Liver (tissue), 9 donors: ENCODE results near the gene BAIAP3. TPM values are rescaled to one million over a fixed set of nuclear protein-coding genes. Genes with fewer than 3 reads are reported as not detected.

Source experiments
- DNase-seq: peaks from one replicate; pipeline ENCODE4 v3.0.0-alpha.2; 2017; ENCODE audit warnings: low spot score
- H3K27ac ChIP-seq, 2 donors: one replicate each; pipeline ENCODE4 v1.7.0; 2013; ENCODE audit warnings: inconsistent platforms in 2 of 2, low read length in 2 of 2, control low read depth in 1 of 2, low read depth in 1 of 2, mild to moderate bottlenecking in 1 of 2
- H3K27me3 ChIP-seq, 4 donors: one replicate each; pipeline versions ENCODE4 v1.6.1 to v1.7.0; 2013; ENCODE audit warnings: low read length in 3 of 4, inconsistent platforms in 1 of 4, mild to moderate bottlenecking in 1 of 4, moderate library complexity in 1 of 4; ENCODE audit not compliant: control insufficient read depth in 4 of 4, insufficient read depth in 4 of 4
- H3K36me3 ChIP-seq, 4 donors: one replicate each; pipeline versions ENCODE4 v1.6.1 to v1.7.0; 2013; ENCODE audit warnings: low read length in 3 of 4, mild to moderate bottlenecking in 3 of 4, low read depth in 1 of 4, moderate library complexity in 1 of 4; ENCODE audit not compliant: control insufficient read depth in 4 of 4, insufficient read depth in 3 of 4
- H3K4me1 ChIP-seq, 4 donors: one replicate each; pipeline versions ENCODE4 v1.6.1 to v1.7.0; 2013; ENCODE audit warnings: low read length in 3 of 4, mild to moderate bottlenecking in 3 of 4, moderate library complexity in 1 of 4; ENCODE audit not compliant: control insufficient read depth in 4 of 4, insufficient read depth in 4 of 4
- H3K4me3 ChIP-seq, 3 donors: one replicate each; pipeline versions ENCODE4 v1.6.1 to v1.7.0; 2013; ENCODE audit warnings: low read length in 3 of 3, control low read depth in 1 of 3, low read depth in 1 of 3, mild to moderate bottlenecking in 1 of 3
- H3K9ac ChIP-seq, 2 donors: one replicate each; pipeline ENCODE4 v1.7.0; 2013; ENCODE audit warnings: low read length in 2 of 2, mild to moderate bottlenecking in 2 of 2, moderate library complexity in 2 of 2, control low read depth in 1 of 2, low read depth in 1 of 2
- H3K9me3 ChIP-seq, 4 donors: one replicate each; pipeline versions ENCODE4 v1.6.1 to v1.7.0; 2013; ENCODE audit warnings: low read length in 3 of 4; ENCODE audit not compliant: control insufficient read depth in 4 of 4
- ATF3 ChIP-seq: IDR thresholded peaks from 2 replicates; pipeline ENCODE4 v1.6.1; 2016; ENCODE audit warnings: antibody characterized with exemption
- CTCF ChIP-seq: fragments of 150-350 bp; IDR thresholded peaks from 2 replicates; pipeline ENCODE4 v1.5.1; 2017; ENCODE audit warnings: improper control_type of control experiment, low read depth, low read length; ENCODE audit not compliant: missing input control
- EGR1 ChIP-seq, 2 donors: IDR thresholded peaks; 2 replicates each; pipeline ENCODE4 v1.6.1; 2016 to 2018; ENCODE audit warnings: antibody characterized with exemption in 2 of 2, low read depth in 2 of 2
- FOXA1 ChIP-seq: IDR thresholded peaks from 2 replicates; pipeline ENCODE4 v1.6.1; 2016; ENCODE audit warnings: antibody characterized with exemption
- FOXA2 ChIP-seq: IDR thresholded peaks from 2 replicates; pipeline ENCODE4 v1.6.1; 2016; ENCODE audit warnings: antibody characterized with exemption
- MAX ChIP-seq: IDR thresholded peaks from 2 replicates; pipeline ENCODE4 v1.6.1; 2016; ENCODE audit warnings: antibody characterized with exemption
- RAD21 ChIP-seq, 2 donors: IDR thresholded peaks; 2 replicates each; pipeline ENCODE4 v1.6.1; 2016; ENCODE audit warnings: antibody characterized with exemption in 2 of 2, mild to moderate bottlenecking in 2 of 2
- REST ChIP-seq: IDR thresholded peaks from 2 replicates; pipeline ENCODE4 v1.6.1; 2016; ENCODE audit warnings: antibody characterized with exemption, mild to moderate bottlenecking
- RXRA ChIP-seq, 2 donors: IDR thresholded peaks; 2 replicates each; pipeline ENCODE4 v1.6.1; 2017 to 2018; ENCODE audit warnings: antibody characterized with exemption in 2 of 2, mild to moderate bottlenecking in 1 of 2
- SP1 ChIP-seq: IDR thresholded peaks from 2 replicates; pipeline ENCODE4 v1.6.1; 2018; ENCODE audit warnings: antibody characterized with exemption, mild to moderate bottlenecking
- TAF1 ChIP-seq: conservative IDR thresholded peaks from 2 replicates; pipeline ENCODE4 v1.6.1; 2016; ENCODE audit warnings: antibody characterized with exemption, mild to moderate bottlenecking
- ZBTB33 ChIP-seq: IDR thresholded peaks from 2 replicates; pipeline ENCODE4 v1.6.1; 2016; ENCODE audit warnings: antibody characterized with exemption
- WGBS: extraction: QIAGEN DNeasy Blood & Tissue Kit; methylation state at CpG from one replicate; pipeline ENCODE4 v1.1.7; 2013; 5-methylcytosine and 5-hydroxymethylcytosine counted together
- polyA plus RNA-seq, 2 donors: library from polyadenylated mRNA; stranded (reverse) in 1 of 2; unstranded in 1 of 2; fragments of 200-250 nt in 1 of 2; fragments of >200 nt in 1 of 2; fragmentation: Nextera tagmentation in 1 of 2; extraction: Ambion mirVana in 1 of 2; gene quantifications; one replicate each; pipeline versions ENCODE4 v1.2.1 to v1.2.3, GENCODE V29; 2013 to 2015
- total RNA-seq, 2 donors: library from RNA; depleted of rRNA; stranded (reverse); fragments of >200 nt; gene quantifications; one replicate each; pipeline ENCODE4 v1.2.3, GENCODE V29; 2014
- donor health status: healthy.
- donor health status: healthy.
- donor health status: healthy.
- donor health status: healthy.
- donor health status: healthy.

Gene BAIAP3
- total and polyA plus RNA-seq, 4 donors, result 1.6 to 3.8 (median 2.6) TPM

- no peak for DNase-seq
- H3K27me3 ChIP-seq, result peaks cover 0 to 2% (median 0%) of the 10 kb centered on the region in 4 donors
Measured at GRCh38 chr16:1335211-1335971, 1.9 kb downstream of the BAIAP3 start.

More at GRCh38 chr16:1335211-1335971, 1.9 kb downstream of the BAIAP3 start:
- 46% methylated on average over 16 of the region's 16 CpGs for WGBS
- no peak for TF ChIP-seq TAF1
- no peak for TF ChIP-seq ZBTB33
- no peak for TF ChIP-seq SP1
- TF ChIP-seq RXRA (IDR thresholded peaks at IDR 0.05), result no peak
- no peak for TF ChIP-seq MAX
- no peak for TF ChIP-seq EGR1 (IDR thresholded peaks at IDR 0.05; ENCODE audit: low read depth in 2 of 2)
- no peak for TF ChIP-seq CTCF
- no peak for TF ChIP-seq ATF3
- TF ChIP-seq RAD21 (IDR thresholded peaks at IDR 0.05), result no peak
- TF ChIP-seq REST, result no peak
- no peak for TF ChIP-seq FOXA2
- TF ChIP-seq FOXA1, result no peak
- Histone ChIP-seq H3K9ac (no peak overlapping the region), H3K9me3 (peaks cover 0 to 2% (median 0%) of the 10 kb centered on the region in 4 donors), H3K27ac (no peak overlapping the region), H3K4me1 (peaks cover 6 to 15% (median 12%) of the 10 kb centered on the region in 4 donors), H3K4me3 (no peak overlapping the region), H3K36me3 (no peaks in the 10 kb centered on the region)
